Measurements from ENCODE around the gene CST4.

The CST4 gene

DNA sequence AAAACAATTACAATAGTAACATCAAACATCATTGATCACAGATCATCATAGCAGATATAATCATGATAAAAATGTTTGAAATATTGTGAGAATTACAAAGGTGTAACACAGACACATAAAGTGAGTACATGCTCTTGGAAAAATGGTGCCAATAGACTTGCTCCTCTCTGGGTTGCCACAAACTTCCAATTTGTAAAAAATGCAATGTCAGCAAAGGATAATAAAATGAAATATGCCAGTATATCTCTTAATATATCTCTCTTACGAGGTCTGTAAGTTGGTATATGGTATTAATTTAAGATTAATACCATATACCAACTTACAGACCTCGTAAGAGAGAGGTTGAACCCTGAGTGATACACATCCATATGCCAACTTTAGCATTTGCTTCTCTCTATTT, 37.7 kb downstream of the CST4 start:
- TF ChIP-seq, protein P1, sequence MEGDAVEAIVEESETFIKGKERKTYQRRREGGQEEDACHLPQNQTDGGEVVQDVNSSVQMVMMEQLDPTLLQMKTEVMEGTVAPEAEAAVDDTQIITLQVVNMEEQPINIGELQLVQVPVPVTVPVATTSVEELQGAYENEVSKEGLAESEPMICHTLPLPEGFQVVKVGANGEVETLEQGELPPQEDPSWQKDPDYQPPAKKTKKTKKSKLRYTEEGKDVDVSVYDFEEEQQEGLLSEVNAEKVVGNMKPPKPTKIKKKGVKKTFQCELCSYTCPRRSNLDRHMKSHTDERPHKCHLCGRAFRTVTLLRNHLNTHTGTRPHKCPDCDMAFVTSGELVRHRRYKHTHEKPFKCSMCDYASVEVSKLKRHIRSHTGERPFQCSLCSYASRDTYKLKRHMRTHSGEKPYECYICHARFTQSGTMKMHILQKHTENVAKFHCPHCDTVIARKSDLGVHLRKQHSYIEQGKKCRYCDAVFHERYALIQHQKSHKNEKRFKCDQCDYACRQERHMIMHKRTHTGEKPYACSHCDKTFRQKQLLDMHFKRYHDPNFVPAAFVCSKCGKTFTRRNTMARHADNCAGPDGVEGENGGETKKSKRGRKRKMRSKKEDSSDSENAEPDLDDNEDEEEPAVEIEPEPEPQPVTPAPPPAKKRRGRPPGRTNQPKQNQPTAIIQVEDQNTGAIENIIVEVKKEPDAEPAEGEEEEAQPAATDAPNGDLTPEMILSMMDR (conservative IDR thresholded peaks at IDR 0.05; ENCODE audit: low read depth) = no peak
- ChIA-PET CTCF (no interaction called here), POLR2A (ENCODE audit: low non-redundant PET) (no interaction called here)
- no peak overlapping the region for H3K27ac ChIP-seq
- DNase-seq (ENCODE audit: low spot score) = no peak

DNA sequence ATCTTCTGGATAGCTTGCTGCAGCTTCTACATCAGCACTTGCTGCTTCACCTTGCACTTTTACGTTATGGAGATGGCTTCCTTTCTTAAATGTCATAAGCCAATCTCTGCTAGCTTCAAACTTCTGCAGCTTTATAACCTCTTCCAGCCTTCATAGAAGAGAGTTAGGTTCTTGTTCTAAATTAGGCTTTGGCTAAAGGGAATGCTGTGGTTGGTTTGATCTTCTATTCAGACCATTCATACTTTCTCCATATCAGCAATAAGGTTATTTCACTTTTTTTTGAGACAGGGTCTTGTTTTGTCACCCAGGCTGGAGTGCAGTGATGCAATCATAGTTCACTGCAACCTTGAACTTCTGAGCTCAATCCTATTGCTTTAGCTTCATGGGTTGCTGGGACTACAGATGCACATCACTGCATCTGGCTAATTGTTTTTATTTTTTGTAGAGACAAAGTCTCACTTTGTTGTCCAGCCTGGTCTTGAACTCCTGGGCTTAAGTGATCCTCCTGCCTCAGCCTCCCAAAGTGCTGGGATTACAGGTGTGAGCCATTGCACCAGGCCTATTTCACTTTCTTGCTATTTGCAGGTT, 38.9 kb downstream of the CST4 start:
- no peak for DNase-seq (ENCODE audit: low spot score)
- CTCF ChIA-PET = interaction anchor here (1.3 kb wide), 1 partner anchor 16 kb away, joined by 4 read pairs; no protein-coding TSS in a partner anchor
- POLR2A ChIA-PET (ENCODE audit: low non-redundant PET) = no interaction called here
- H3K27ac ChIP-seq = no peak overlapping the region
- TF ChIP-seq, protein P1 (conservative IDR thresholded peaks at IDR 0.05; ENCODE audit: low read depth) = no peak

DNA sequence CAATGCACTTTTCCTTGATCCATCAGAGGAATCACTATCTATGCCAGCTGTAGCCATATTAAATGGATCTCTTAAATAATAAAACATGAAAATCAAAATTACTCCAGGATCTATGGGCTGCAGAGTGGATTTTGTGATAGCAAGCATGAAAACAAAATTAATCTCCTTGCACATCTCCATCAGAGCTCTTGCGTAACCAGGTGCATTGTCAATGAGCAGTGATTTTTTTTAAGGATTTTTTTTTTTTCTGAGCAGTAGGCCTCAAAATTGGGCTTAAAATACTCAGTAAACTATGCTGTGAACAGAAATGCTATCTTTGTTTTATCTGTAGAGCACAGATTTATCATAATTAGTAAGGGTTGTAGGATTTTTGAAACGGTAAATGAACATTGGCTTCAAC, 39.6 kb downstream of the CST4 start:
- CTCF ChIA-PET = interaction anchor here (0.6 to 1.3 kb wide), 3 partner anchors 13 to 42 kb away, joined by 4 read pairs; no protein-coding TSS in a partner anchor
- no peak for DNase-seq (ENCODE audit: low spot score)
- TF ChIP-seq, protein P1 (conservative IDR thresholded peaks at IDR 0.05; ENCODE audit: low read depth) = no peak
- no peak overlapping the region for H3K27ac ChIP-seq
- POLR2A ChIA-PET (ENCODE audit: low non-redundant PET) = no interaction called here

DNA sequence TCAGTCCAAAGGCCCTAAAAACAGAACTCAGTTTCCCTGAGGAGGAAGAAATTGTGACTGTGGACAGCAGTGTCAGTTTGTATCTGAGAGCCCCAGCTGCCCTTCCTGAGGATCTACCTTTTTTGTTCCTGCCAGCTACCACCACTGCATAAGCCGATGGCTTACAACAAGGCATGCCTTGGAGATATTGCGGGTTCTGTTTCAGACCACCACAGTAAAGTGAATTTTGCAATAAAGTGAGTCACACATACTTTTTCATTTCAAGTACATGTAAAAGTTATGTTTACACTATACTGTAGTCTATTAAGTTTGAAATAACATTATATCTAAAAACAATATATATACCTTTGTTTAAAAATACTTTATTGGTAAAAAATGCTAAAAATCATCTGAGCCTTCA, 41.5 kb downstream of the CST4 start:
- DNase-seq (ENCODE audit: low spot score) = no peak
- CTCF ChIA-PET = no interaction called here
- TF ChIP-seq, protein P1 (conservative IDR thresholded peaks at IDR 0.05; ENCODE audit: low read depth) = no peak
- H3K27ac ChIP-seq = no peak overlapping the region
- POLR2A ChIA-PET (ENCODE audit: low non-redundant PET) = no interaction called here

DNA sequence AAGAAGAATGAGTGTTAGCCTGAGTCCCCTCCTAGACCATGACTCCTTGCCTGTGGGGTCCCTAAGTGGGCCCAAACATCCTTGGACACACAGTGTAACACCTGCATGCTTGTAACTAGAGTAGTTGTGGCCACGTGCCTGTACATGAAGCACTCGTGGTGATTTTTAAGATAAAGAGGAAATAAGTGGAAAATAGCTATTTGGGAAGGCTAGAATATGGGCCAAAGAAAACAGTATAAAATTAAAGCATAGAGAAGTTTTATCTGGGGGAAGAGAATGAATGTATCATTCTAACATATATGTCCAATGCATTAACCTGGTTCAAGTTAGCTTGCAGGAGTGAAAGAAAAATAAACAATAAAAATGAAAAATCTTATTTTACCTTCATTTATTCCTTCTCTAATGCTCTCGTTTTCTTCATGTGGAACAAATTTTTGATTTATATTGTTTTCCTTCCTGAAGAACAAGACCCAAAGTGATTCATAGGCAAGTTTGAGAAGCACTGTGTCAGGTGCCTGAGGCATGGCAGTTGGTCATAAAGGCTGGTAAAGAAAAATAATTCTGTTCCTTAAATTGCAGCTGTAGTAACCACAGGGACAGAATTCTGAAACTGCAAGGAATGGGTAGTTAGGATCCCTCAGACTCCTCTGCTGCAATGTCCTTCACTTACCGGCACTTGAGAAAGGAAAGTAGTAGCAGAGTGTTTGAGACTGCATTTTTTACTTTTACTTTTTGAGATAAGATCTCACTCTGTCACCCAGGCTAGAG, 42.5 kb downstream of the CST4 start:
- ChIA-PET POLR2A (ENCODE audit: low non-redundant PET) (interaction anchor here (0.6 kb wide), 1 partner anchor 280 kb away, joined by 3 read pairs; no protein-coding TSS in a partner anchor), CTCF (no interaction called here)
- no peak overlapping the region for H3K27ac ChIP-seq
- TF ChIP-seq, protein P1 (conservative IDR thresholded peaks at IDR 0.05; ENCODE audit: low read depth) = no peak
- DNase-seq (ENCODE audit: low spot score) = no peak

DNA sequence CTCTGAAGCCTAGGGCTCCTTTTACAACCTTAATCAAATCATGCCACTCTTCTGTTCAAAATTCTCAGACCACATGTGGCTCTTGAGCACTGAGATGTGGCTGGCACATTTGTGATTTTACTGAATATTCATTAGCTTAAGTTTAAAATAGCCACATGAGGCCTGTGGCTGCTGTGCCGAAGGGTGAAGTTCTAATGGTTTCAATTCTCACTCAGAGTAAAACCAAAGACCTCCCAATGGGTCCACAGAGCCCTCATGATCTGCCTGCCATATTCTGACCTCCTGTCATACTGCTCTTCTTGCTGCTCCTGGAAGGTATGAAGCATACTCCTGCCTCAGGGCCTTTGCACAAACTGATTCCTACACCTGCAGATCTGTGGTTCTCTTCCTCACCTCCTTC, 43.3 kb downstream of the CST4 start:
- CTCF ChIA-PET = no interaction called here
- no peak for DNase-seq (ENCODE audit: low spot score)
- H3K27ac ChIP-seq = no peak overlapping the region
- POLR2A ChIA-PET (ENCODE audit: low non-redundant PET) = no interaction called here
- TF ChIP-seq, protein P1 (conservative IDR thresholded peaks at IDR 0.05; ENCODE audit: low read depth) = no peak
